K562 (cell line): ENCODE measurements around the gene HNF1B. TPM values are rescaled to one million over a fixed set of nuclear protein-coding genes. Genes with fewer than 3 reads are reported as not detected.

Experiments used
- CEBPG ChIP-seq, 3 experiments: fragments of 200-800 bp in 1 of 3; sonication (Bioruptor generic) in 1 of 3; sonication (generic) in 1 of 3; formaldehyde crosslinking in 1 of 3; IDR thresholded peaks in 2 of 3; conservative IDR thresholded peaks in 1 of 3; 2 replicates each; pipeline versions ENCODE4 v1.6.1 to v1.8.0; 2016 to 2022; ENCODE audit warnings: missing compliant biosample characterization in 2 of 3, missing genetic modification characterization in 2 of 3, mild to moderate bottlenecking in 1 of 3, missing genetic modification reagents in 1 of 3
- FOXJ2 ChIP-seq: fragments of 200-800 bp; sonication (Bioruptor generic); IDR thresholded peaks from 2 replicates; pipeline ENCODE4 v1.6.1; 2016; ENCODE audit warnings: missing genetic modification characterization, missing compliant biosample characterization
- FOXK2 ChIP-seq, 2 experiments: fragments of 450-650 bp; IDR thresholded peaks in 1 of 2; conservative IDR thresholded peaks in 1 of 2; 2 replicates each; pipeline ENCODE4 v1.6.1; 2016; ENCODE audit warnings: low read depth in 2 of 2, mild to moderate bottlenecking in 1 of 2
- HCFC1 ChIP-seq: IDR thresholded peaks from 2 replicates; pipeline ENCODE4 v1.6.1; 2012; ENCODE audit warnings: low read depth, low read length, improper control_type of control experiment
- HDAC1 ChIP-seq, 2 experiments: fragments of 450-650 bp; IDR thresholded peaks; 2 replicates each; pipeline ENCODE4 v1.6.1; 2016 to 2017; ENCODE audit warnings: inconsistent platforms in 1 of 2, mild to moderate bottlenecking in 1 of 2, moderate library complexity in 1 of 2
- HSF4 ChIP-seq: fragments of 250-450 bp; sonication (Bioruptor Pico); IDR thresholded peaks from 2 replicates; pipeline ENCODE4 v2.1.2; 2022; ENCODE audit warnings: mild to moderate bottlenecking, moderate library complexity, borderline replicate concordance
- KLF6 ChIP-seq: fragments of 250-450 bp; sonication (Bioruptor Pico); IDR thresholded peaks from 2 replicates; pipeline ENCODE4 v1.4.0; 2020; ENCODE audit warnings: mild to moderate bottlenecking, moderate library complexity, borderline replicate concordance
- LARP7 ChIP-seq: fragments of 450-650 bp; IDR thresholded peaks from 2 replicates; pipeline ENCODE4 v1.6.1; 2016
- PBX2 ChIP-seq, 2 experiments: IDR thresholded peaks in 1 of 2; conservative IDR thresholded peaks in 1 of 2; 2 replicates each; pipeline ENCODE4 v1.6.1; 2016; ENCODE audit warnings: low read depth in 2 of 2, mild to moderate bottlenecking in 1 of 2, missing compliant biosample characterization in 1 of 2, missing genetic modification characterization in 1 of 2, moderate library complexity in 1 of 2
- POLR2G ChIP-seq: fragments of 200-400 bp; formaldehyde crosslinking; IDR thresholded peaks from 2 replicates; pipeline ENCODE4 v1.6.1; 2017; ENCODE audit warnings: low read depth, mild to moderate bottlenecking, antibody characterized with exemption, low read length, moderate library complexity
- POLR2H ChIP-seq: IDR thresholded peaks from 2 replicates; pipeline ENCODE4 v1.6.1; 2016; ENCODE audit warnings: missing genetic modification characterization, low read depth, mild to moderate bottlenecking, control low read depth, missing compliant biosample characterization, moderate library complexity
- RBBP5 ChIP-seq: fragments of 200-600 bp; sonication (generic); IDR thresholded peaks from 2 replicates; pipeline ENCODE4 v1.6.1; 2012; ENCODE audit warnings: borderline replicate concordance, mild to moderate bottlenecking, low read length, control low read depth, inconsistent platforms; ENCODE audit not compliant: insufficient read depth, poor library complexity, severe bottlenecking
- RBFOX2 ChIP-seq: fragments of 200-400 bp; formaldehyde crosslinking; IDR thresholded peaks from 2 replicates; pipeline ENCODE4 v1.6.1; 2017; ENCODE audit warnings: low read depth, mild to moderate bottlenecking, low read length, moderate library complexity
- TCF3 ChIP-seq: sonication (generic); formaldehyde crosslinking; IDR thresholded peaks from 2 replicates; pipeline ENCODE4 v1.4.0; 2020; ENCODE audit warnings: mild to moderate bottlenecking, missing genetic modification reagents
- ZBTB9 ChIP-seq: fragments of 450-650 bp; formaldehyde crosslinking; IDR thresholded peaks from 2 replicates; pipeline ENCODE4 v1.4.0; 2020; ENCODE audit warnings: mild to moderate bottlenecking, moderate library complexity
- ZNF79 ChIP-seq: fragments of 250-450 bp; sonication (Bioruptor Pico); IDR thresholded peaks from 2 replicates; pipeline ENCODE4 v1.4.0; 2020; ENCODE audit warnings: low read depth, mild to moderate bottlenecking, moderate library complexity
- polyA plus RNA-seq, 8 experiments: library from polyadenylated mRNA; depleted of rRNA in 4 of 8; stranded (reverse) in 5 of 8; unstranded in 3 of 8; fragments of >200 nt; fragmentation: Nextera tagmentation in 2 of 8; fragmentation: Illumina TruSeq in 1 of 8; extraction: Ambion mirVana in 2 of 8; extraction: Trizol in 1 of 8; gene quantifications; 2 replicates each; pipeline versions ENCODE4 v1.2.1 to v1.2.3, GENCODE V29; 2011 to 2014; ENCODE audit warnings: inconsistent platforms in 1 of 8, missing spikeins in 1 of 8
- total RNA-seq, 7 experiments: library from RNA; depleted of rRNA in 6 of 7; stranded (reverse); fragments of >200 nt in 6 of 7; fragmentation: Illumina TruSeq in 2 of 7; extraction: Trizol in 2 of 7; gene quantifications; 2 replicates each; pipeline versions ENCODE4 v1.2.1 to v1.2.3, GENCODE V29; 2011 to 2021; ENCODE audit warnings: low replicate concordance in 1 of 7
- TF ChIP-seq, protein P1 (sequence below): fragments of 200-800 bp; sonication (Bioruptor generic); IDR thresholded peaks from 2 replicates; pipeline ENCODE4 v1.6.1; 2017; ENCODE audit warnings: missing genetic modification characterization, missing compliant biosample characterization
- TF ChIP-seq, protein P2 (sequence below): fragments of 450-650 bp; IDR thresholded peaks from 2 replicates; pipeline ENCODE4 v1.6.1; 2014; ENCODE audit warnings: low read depth, mild to moderate bottlenecking, moderate library complexity, borderline replicate concordance

The HNF1B gene
- total and polyA plus RNA-seq, 9 of the 15 experiments (the other 6 are each of a cell fraction or from before 2014, with no cell fraction given): not detected

DNA sequence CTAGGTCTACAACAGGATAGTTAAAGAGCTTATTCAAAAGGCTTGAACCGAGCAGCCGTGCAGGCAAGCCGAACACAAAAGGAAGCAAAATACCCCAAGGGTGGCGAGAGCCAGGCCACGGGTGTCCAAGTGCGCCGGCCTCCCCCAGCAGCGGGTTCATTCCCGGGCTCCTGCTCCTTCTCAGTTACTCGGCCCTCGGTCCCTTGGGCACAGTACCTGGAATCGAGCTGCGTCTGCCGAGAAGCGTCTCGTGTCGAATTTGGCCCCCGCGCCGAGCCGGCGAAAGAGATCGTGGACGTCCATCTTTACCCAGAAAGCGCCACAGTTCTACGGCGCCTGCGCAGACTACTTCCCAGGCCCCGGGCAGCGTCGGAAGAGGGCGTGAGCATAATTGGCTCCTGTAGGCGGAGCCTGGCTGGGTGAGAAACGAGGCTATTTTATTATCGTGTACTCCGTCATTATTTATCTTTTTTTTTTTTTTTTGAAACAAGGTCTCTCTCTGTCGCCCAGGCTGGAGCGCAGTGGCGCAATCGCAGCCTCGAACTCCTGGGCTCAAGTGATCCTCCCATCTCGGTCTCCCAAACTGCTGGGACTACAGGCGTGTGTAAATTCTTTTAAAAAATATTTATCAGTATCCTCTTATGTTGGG, 101.6 kb downstream of the HNF1B start, which contains the start of gene DDX52 (continued):
- TF ChIP-seq HSF4 (CRISPR knock-in tag) (no peak), HDAC1 (IDR thresholded peaks at IDR 0.05) (peak in 1 of 2 experiments; percentile 63; a peak in 1 of 4 replicates), CEBPG (CRISPR knock-in tag; IDR thresholded peaks at IDR 0.05) (no peak), CEBPG (tag; conservative IDR thresholded peaks at IDR 0.05 in 1 of 2, IDR thresholded peaks at IDR 0.05 in 1 of 2) (peak in 1 of 2 experiments; percentile 71; a peak in 2 of 4 replicates), TCF3 (CRISPR knock-in tag) (no peak), ZBTB9 (CRISPR knock-in tag) (no peak), PBX2 (CRISPR knock-in tag; IDR thresholded peaks at IDR 0.05; ENCODE audit: low read depth) (no peak), PBX2 (tag; conservative IDR thresholded peaks at IDR 0.05; ENCODE audit: low read depth) (peak; percentile 28; the same call in 1 of the 2 replicates), FOXJ2 (0 out of 2 replicates have a peak, but pooled peaks have one; percentile 11), KLF6 (CRISPR knock-in tag) (no peak), RBFOX2 (peak; percentile 92), HCFC1 (0 out of 2 replicates have a peak, but pooled peaks have one; percentile 33), POLR2H (tag) (peak; percentile 60; the same call in 1 of the 2 replicates), LARP7 (no peak), ZNF79 (CRISPR knock-in tag) (no peak), FOXK2 (conservative IDR thresholded peaks at IDR 0.05 in 1 of 2, IDR thresholded peaks at IDR 0.05 in 1 of 2; ENCODE audit: low read depth in 2 of 2) (0 out of 4 replicates have a peak, but pooled peaks of 1 of the 2 experiments have one; percentile 47), POLR2G (peak; percentile 91), RBBP5 (peak; percentile 92)
- TF ChIP-seq, protein P1, sequence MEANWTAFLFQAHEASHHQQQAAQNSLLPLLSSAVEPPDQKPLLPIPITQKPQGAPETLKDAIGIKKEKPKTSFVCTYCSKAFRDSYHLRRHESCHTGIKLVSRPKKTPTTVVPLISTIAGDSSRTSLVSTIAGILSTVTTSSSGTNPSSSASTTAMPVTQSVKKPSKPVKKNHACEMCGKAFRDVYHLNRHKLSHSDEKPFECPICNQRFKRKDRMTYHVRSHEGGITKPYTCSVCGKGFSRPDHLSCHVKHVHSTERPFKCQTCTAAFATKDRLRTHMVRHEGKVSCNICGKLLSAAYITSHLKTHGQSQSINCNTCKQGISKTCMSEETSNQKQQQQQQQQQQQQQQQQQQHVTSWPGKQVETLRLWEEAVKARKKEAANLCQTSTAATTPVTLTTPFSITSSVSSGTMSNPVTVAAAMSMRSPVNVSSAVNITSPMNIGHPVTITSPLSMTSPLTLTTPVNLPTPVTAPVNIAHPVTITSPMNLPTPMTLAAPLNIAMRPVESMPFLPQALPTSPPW (CRISPR knock-in tag): peak; percentile 21; the same call in 1 of the 2 replicates
- TF ChIP-seq, protein P2, sequence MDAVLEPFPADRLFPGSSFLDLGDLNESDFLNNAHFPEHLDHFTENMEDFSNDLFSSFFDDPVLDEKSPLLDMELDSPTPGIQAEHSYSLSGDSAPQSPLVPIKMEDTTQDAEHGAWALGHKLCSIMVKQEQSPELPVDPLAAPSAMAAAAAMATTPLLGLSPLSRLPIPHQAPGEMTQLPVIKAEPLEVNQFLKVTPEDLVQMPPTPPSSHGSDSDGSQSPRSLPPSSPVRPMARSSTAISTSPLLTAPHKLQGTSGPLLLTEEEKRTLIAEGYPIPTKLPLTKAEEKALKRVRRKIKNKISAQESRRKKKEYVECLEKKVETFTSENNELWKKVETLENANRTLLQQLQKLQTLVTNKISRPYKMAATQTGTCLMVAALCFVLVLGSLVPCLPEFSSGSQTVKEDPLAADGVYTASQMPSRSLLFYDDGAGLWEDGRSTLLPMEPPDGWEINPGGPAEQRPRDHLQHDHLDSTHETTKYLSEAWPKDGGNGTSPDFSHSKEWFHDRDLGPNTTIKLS: 0 out of 2 replicates have a peak, but pooled peaks have one; percentile 33
